GM12878 (cell line): Measurements from ENCODE around the gene C20orf96.

Experiments
- ESRRA ChIP-seq: IDR thresholded peaks from 2 replicates; pipeline ENCODE4 v1.6.1; 2012; ENCODE audit warnings: mild to moderate bottlenecking, low read length, improper control_type of control experiment
- ZSCAN29 ChIP-seq: fragments of 450-650 bp; IDR thresholded peaks from 2 replicates; pipeline ENCODE4 v1.6.1; 2017; ENCODE audit warnings: mild to moderate bottlenecking, moderate library complexity

DNA sequence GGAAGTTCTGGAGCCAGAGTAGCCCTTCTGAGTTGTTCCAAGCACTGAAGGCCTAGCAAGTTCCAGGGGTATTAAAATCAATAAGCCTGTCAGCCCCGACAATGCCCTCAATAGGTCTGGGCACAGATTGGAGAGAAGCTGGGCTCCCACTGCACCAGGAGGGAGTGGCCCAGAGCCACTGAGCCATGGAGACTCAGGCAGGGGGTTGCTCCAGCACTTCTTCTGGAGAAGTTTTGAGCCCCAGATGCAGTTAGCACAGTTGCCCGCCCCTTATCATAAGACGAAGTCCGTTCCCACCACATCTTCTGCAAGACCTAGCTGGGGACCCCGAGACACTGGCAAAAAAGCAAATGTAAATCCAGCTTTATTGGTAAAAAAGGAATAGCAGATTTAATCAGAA, 20.0 kb downstream of the C20orf96 start:
- TF ChIP-seq ZSCAN29, result no peak
- TF ChIP-seq ESRRA, result no peak
